ENCODE measurements around the gene MYO18A.

MYO18A gene

DNA sequence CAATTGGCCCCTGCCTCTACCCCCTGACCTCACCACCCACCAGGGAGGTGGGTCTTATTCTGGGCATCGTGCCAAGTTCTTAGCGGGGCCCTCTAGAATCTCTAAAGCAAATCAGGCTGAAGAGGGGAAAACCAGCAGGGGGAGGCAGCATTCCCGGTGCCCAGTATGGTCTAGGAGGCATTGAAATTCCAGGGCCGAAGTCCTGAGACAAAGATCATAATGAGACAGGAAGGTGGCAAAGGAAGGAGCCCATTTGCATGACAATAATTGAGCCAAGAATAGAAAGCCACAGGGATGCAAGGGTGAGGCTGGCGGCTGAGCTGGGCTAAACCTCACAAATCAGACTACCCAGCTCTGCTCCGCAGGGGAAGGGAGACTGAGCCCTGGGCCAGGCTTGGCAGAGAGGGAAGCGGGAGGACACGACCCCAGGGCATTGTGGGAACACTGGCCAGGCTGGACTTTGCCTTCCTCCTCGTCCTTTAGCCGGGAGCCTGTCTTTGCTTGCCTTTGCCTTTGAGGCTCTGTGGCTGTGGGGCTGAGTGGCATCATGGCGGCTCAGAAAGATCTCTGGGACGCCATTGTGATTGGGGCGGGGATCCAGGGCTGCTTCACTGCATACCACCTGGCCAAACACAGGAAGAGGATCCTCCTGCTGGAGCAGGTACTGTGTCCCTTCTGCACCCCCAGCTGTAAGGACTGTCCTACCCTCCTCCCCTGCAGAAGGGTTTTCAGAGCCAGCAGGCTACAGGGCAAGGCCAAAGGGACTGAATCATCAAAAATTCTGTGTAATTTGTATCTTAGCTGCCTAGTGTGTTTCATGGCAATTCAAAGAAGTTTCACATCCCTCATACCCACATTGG is 137.3 kb downstream of the MYO18A start, which contains the start of gene PIPOX (continued):
- TF ChIP-seq, protein P1, sequence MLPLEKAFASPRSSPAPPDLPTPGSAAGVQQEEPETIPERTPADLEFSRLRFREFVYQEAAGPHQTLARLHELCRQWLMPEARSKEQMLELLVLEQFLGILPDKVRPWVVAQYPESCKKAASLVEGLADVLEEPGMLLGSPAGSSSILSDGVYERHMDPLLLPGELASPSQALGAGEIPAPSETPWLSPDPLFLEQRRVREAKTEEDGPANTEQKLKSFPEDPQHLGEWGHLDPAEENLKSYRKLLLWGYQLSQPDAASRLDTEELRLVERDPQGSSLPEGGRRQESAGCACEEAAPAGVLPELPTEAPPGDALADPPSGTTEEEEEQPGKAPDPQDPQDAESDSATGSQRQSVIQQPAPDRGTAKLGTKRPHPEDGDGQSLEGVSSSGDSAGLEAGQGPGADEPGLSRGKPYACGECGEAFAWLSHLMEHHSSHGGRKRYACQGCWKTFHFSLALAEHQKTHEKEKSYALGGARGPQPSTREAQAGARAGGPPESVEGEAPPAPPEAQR (tag by site-specific recombination; IDR thresholded peaks at IDR 0.05) = 0 out of 2 replicates have a peak, but pooled peaks have one; percentile 37
- TF ChIP-seq, protein P2, sequence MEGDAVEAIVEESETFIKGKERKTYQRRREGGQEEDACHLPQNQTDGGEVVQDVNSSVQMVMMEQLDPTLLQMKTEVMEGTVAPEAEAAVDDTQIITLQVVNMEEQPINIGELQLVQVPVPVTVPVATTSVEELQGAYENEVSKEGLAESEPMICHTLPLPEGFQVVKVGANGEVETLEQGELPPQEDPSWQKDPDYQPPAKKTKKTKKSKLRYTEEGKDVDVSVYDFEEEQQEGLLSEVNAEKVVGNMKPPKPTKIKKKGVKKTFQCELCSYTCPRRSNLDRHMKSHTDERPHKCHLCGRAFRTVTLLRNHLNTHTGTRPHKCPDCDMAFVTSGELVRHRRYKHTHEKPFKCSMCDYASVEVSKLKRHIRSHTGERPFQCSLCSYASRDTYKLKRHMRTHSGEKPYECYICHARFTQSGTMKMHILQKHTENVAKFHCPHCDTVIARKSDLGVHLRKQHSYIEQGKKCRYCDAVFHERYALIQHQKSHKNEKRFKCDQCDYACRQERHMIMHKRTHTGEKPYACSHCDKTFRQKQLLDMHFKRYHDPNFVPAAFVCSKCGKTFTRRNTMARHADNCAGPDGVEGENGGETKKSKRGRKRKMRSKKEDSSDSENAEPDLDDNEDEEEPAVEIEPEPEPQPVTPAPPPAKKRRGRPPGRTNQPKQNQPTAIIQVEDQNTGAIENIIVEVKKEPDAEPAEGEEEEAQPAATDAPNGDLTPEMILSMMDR (tag by site-specific recombination; IDR thresholded peaks at IDR 0.05) = peak; percentile 38
- TF ChIP-seq ZIC2 (tag by site-specific recombination; IDR thresholded peaks at IDR 0.05) (peak; percentile 98), ZNF610 (tag by site-specific recombination; IDR thresholded peaks at IDR 0.05; ENCODE audit: borderline replicate concordance) (no peak), ZFP37 (tag by site-specific recombination; IDR thresholded peaks at IDR 0.05) (no peak), ZNF404 (tag by site-specific recombination; IDR thresholded peaks at IDR 0.05) (no peak), ZNF335 (tag by site-specific recombination; conservative IDR thresholded peaks at IDR 0.05) (0 out of 2 replicates have a peak, but pooled peaks have one; percentile 4), MEIS1 (CRISPR knock-in tag; IDR thresholded peaks at IDR 0.05; ENCODE audit: borderline replicate concordance) (no peak), SALL2 (tag by site-specific recombination; IDR thresholded peaks at IDR 0.05; ENCODE audit: borderline replicate concordance) (no peak), ZNF174 (tag by site-specific recombination; IDR thresholded peaks at IDR 0.05) (peak; percentile 84; the same call in 1 of the 2 replicates), KLF7 (tag by site-specific recombination; IDR thresholded peaks at IDR 0.05; ENCODE audit: borderline replicate concordance) (no peak), IKZF3 (tag by site-specific recombination; IDR thresholded peaks at IDR 0.05) (peak; percentile 89), ZNF777 (tag by site-specific recombination; IDR thresholded peaks at IDR 0.05; ENCODE audit: borderline replicate concordance) (no peak), ZNF530 (tag by site-specific recombination; IDR thresholded peaks at IDR 0.05; ENCODE audit: low read depth) (no peak), ZNF785 (tag by site-specific recombination; IDR thresholded peaks at IDR 0.05) (no peak), ZNF24 (tag by site-specific recombination; IDR thresholded peaks at IDR 0.05) (peak; percentile 11), GLI4 (tag by site-specific recombination; IDR thresholded peaks at IDR 0.05) (no peak), BCL11B (tag by site-specific recombination; IDR thresholded peaks at IDR 0.05; ENCODE audit: low read depth) (no peak), ZNF596 (tag by site-specific recombination; IDR thresholded peaks at IDR 0.05) (0 out of 2 replicates have a peak, but pooled peaks have one; percentile 16), KLF16 (tag by site-specific recombination; IDR thresholded peaks at IDR 0.05) (no peak), ZNF621 (tag by site-specific recombination; IDR thresholded peaks at IDR 0.05) (no peak), YY1 (tag by site-specific recombination; IDR thresholded peaks at IDR 0.05) (no peak), ZNF394 (tag by site-specific recombination; IDR thresholded peaks at IDR 0.05; ENCODE audit: borderline replicate concordance) (no peak), ZNF37A (tag by site-specific recombination; IDR thresholded peaks at IDR 0.05) (peak; percentile 79)
- TF ChIP-seq, protein P3, sequence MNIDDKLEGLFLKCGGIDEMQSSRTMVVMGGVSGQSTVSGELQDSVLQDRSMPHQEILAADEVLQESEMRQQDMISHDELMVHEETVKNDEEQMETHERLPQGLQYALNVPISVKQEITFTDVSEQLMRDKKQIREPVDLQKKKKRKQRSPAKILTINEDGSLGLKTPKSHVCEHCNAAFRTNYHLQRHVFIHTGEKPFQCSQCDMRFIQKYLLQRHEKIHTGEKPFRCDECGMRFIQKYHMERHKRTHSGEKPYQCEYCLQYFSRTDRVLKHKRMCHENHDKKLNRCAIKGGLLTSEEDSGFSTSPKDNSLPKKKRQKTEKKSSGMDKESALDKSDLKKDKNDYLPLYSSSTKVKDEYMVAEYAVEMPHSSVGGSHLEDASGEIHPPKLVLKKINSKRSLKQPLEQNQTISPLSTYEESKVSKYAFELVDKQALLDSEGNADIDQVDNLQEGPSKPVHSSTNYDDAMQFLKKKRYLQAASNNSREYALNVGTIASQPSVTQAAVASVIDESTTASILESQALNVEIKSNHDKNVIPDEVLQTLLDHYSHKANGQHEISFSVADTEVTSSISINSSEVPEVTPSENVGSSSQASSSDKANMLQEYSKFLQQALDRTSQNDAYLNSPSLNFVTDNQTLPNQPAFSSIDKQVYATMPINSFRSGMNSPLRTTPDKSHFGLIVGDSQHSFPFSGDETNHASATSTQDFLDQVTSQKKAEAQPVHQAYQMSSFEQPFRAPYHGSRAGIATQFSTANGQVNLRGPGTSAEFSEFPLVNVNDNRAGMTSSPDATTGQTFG (tag by site-specific recombination; IDR thresholded peaks at IDR 0.05; ENCODE audit: borderline replicate concordance) = no peak
- TF ChIP-seq, protein P4, sequence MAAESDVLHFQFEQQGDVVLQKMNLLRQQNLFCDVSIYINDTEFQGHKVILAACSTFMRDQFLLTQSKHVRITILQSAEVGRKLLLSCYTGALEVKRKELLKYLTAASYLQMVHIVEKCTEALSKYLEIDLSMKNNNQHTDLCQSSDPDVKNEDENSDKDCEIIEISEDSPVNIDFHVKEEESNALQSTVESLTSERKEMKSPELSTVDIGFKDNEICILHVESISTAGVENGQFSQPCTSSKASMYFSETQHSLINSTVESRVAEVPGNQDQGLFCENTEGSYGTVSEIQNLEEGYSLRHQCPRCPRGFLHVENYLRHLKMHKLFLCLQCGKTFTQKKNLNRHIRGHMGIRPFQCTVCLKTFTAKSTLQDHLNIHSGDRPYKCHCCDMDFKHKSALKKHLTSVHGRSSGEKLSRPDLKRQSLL (tag by site-specific recombination; IDR thresholded peaks at IDR 0.05) = peak; percentile 36; the same call in 1 of the 2 replicates
- TF ChIP-seq, protein P5, sequence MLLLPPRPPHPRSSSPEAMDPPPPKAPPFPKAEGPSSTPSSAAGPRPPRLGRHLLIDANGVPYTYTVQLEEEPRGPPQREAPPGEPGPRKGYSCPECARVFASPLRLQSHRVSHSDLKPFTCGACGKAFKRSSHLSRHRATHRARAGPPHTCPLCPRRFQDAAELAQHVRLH (tag by site-specific recombination; IDR thresholded peaks at IDR 0.05) = 0 out of 2 replicates have a peak, but pooled peaks have one; percentile 18
- TF ChIP-seq, protein P6, sequence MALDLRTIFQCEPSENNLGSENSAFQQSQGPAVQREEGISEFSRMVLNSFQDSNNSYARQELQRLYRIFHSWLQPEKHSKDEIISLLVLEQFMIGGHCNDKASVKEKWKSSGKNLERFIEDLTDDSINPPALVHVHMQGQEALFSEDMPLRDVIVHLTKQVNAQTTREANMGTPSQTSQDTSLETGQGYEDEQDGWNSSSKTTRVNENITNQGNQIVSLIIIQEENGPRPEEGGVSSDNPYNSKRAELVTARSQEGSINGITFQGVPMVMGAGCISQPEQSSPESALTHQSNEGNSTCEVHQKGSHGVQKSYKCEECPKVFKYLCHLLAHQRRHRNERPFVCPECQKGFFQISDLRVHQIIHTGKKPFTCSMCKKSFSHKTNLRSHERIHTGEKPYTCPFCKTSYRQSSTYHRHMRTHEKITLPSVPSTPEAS (tag by site-specific recombination; IDR thresholded peaks at IDR 0.05) = no peak
- TF ChIP-seq, protein P7, sequence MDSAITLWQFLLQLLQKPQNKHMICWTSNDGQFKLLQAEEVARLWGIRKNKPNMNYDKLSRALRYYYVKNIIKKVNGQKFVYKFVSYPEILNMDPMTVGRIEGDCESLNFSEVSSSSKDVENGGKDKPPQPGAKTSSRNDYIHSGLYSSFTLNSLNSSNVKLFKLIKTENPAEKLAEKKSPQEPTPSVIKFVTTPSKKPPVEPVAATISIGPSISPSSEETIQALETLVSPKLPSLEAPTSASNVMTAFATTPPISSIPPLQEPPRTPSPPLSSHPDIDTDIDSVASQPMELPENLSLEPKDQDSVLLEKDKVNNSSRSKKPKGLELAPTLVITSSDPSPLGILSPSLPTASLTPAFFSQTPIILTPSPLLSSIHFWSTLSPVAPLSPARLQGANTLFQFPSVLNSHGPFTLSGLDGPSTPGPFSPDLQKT (IDR thresholded peaks at IDR 0.05; ENCODE audit: borderline replicate concordance, low read depth, low read length) = no peak

All from HEK293 (cell line).